T-cell (primary cell): ENCODE results near the gene GPHN. TPM values are rescaled to one million over a fixed set of nuclear protein-coding genes. Genes with fewer than 3 reads are reported as not detected.

Source experiments
- ATAC-seq, 4 experiments: fragments of 200-7000 bp in 3 of 4; fragments of 150-1000 bp in 1 of 4; cut with Tn5 transposase; replicated peaks in 1 of 4; 1 replicate in 3 of 4; 2 replicates in 1 of 4; pipeline ENCODE4 v1.10.0; 2021; ENCODE audit warnings: moderate library complexity in 3 of 4, mild to moderate bottlenecking in 2 of 4, moderate number of reproducible peaks in 1 of 4
- CTCF ChIA-PET, 2 donors: fragments of 300-600 bp; sonication (Branson Sonifier 250); formaldehyde crosslinking; loops; one replicate each; lab custom pipeline; 2022; ENCODE audit warnings: antibody characterized with exemption in 2 of 2; lab: Charles Lee
- POLR2A ChIA-PET, 2 donors: fragments of 300-600 bp; sonication (Branson Sonifier 250); formaldehyde crosslinking; loops; one replicate each; lab custom pipeline; 2022; ENCODE audit warnings: antibody characterized with exemption in 2 of 2; lab: Charles Lee
- DNase-seq, 35 experiments: peaks; one replicate each; pipeline versions ENCODE4 v3.0.0 to v3.0.0-alpha.2; 2013 to 2023
- H3K27ac ChIP-seq: one replicate; pipeline ENCODE4 v1.5.1; 2013; ENCODE audit warnings: low read length
- H3K27me3 ChIP-seq, 2 experiments: replicated peaks in 1 of 2; 1 replicate in 1 of 2; 2 replicates in 1 of 2; pipeline versions ENCODE4 v1.6.1 to v1.7.0; 2013; ENCODE audit warnings: low read length in 1 of 2, mixed read lengths in 1 of 2; ENCODE audit not compliant: control insufficient read depth in 2 of 2, insufficient read depth in 2 of 2; ENCODE audit errors: extremely low read depth in 1 of 2
- H3K36me3 ChIP-seq, 2 donors: 1 replicate in 1 of 2; 2 replicates in 1 of 2; pipeline versions ENCODE4 v1.6.1 to v1.7.0; 2013; ENCODE audit warnings: low read length in 1 of 2; ENCODE audit not compliant: control insufficient read depth in 2 of 2, insufficient read depth in 1 of 2; ENCODE audit errors: extremely low read depth in 1 of 2
- H3K4me1 ChIP-seq, 2 experiments: 1 replicate in 1 of 2; 2 replicates in 1 of 2; pipeline versions ENCODE4 v1.6.1 to v1.7.0; 2013; ENCODE audit warnings: low read length in 2 of 2, mixed read lengths in 1 of 2; ENCODE audit not compliant: insufficient read depth in 2 of 2, control insufficient read depth in 1 of 2; ENCODE audit errors: extremely low read depth in 1 of 2
- H3K4me3 ChIP-seq, 2 donors: 1 replicate in 1 of 2; 2 replicates in 1 of 2; pipeline versions ENCODE4 v1.5.1 to v1.7.0; 2013; ENCODE audit warnings: mild to moderate bottlenecking in 2 of 2, low read length in 1 of 2, moderate library complexity in 1 of 2; ENCODE audit not compliant: control insufficient read depth in 1 of 2; ENCODE audit errors: extremely low read depth in 1 of 2
- H3K9me3 ChIP-seq: 2 replicates; pipeline ENCODE4 v1.7.0; 2013
- H3K27ac Mint-ChIP-seq, 2 donors: one replicate each; pipeline ENCODE4 v1.8.0; 2020 to 2021; ENCODE audit warnings: mild to moderate bottlenecking in 2 of 2, mixed read lengths in 2 of 2
- H3K27me3 Mint-ChIP-seq, 2 donors: one replicate each; pipeline ENCODE4 v1.8.0; 2021 to 2022; ENCODE audit warnings: mixed read lengths in 2 of 2
- H3K36me3 Mint-ChIP-seq: one replicate; pipeline ENCODE4 v1.8.0; 2021; ENCODE audit warnings: mixed read lengths
- H3K4me1 Mint-ChIP-seq, 3 donors: one replicate each; pipeline ENCODE4 v1.8.0; 2020 to 2022; ENCODE audit warnings: mixed read lengths in 3 of 3, mild to moderate bottlenecking in 1 of 3
- H3K4me3 Mint-ChIP-seq, 3 donors: one replicate each; pipeline ENCODE4 v1.8.0; 2020 to 2022; ENCODE audit warnings: mild to moderate bottlenecking in 3 of 3, mixed read lengths in 3 of 3, moderate library complexity in 3 of 3
- H3K9me3 Mint-ChIP-seq, 3 donors: one replicate each; pipeline ENCODE4 v1.8.0; 2020 to 2022; ENCODE audit warnings: mixed read lengths in 3 of 3
- WGBS: methylation state at CpG from one replicate; pipeline ENCODE4 v1.1.5; 2013; ENCODE audit warnings: missing lambda C conversion rate; ENCODE audit not compliant: insufficient coverage; 5-methylcytosine and 5-hydroxymethylcytosine counted together
- total RNA-seq, 35 experiments: library from RNA in 6 of 35; stranded (reverse) in 6 of 35; fragments of 120-200 nt in 1 of 35; gene quantifications; one replicate each; pipeline versions ENCODE4 v1.2.1 to v1.2.4 and lab custom pipeline; 2013 to 2026

Gene GPHN
- total RNA-seq, 5 donors from 2014 or later (not counting 1 experiment from before 2014, with no cell fraction given): 13.9 to 21.1 (median 14.4) TPM

DNA sequence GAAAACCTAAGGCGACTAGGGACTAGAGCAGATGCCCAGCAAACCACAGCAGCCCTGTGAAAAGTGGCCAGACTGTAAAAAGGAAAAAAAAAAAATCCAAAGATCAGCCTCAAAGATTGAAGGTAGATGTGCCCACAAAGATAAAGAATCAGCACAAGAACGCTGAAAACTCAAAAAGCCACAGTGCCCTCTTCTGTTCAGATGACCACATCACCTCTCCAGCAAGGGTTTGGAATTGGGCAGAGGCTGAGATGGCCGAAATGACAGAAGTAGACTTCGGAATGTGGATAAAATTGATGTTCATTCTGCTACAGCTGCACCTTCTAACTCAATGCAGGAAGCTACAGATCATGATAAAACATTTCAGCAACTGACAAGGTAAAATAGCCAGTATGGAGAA, 154.4 kb downstream of the GPHN start:
- H3K9me3 Mint-ChIP-seq: peaks cover 20 to 47% (median 30%) of the 10 kb centered on the region in 3 donors
- DNase-seq: peak in 1 of 35 experiments; percentile 2
- H3K36me3 ChIP-seq: no peaks in the 10 kb centered on the region
- H3K4me3 ChIP-seq: no peak overlapping the region
- no CpG with 5 or more reads among the region's 4 CpGs for WGBS
- no peaks in the 10 kb centered on the region for H3K27me3 Mint-ChIP-seq
- peaks cover 2% of the 10 kb centered on the region for H3K9me3 ChIP-seq
- no peaks in the 10 kb centered on the region for H3K4me1 ChIP-seq
- H3K27ac Mint-ChIP-seq: no peak overlapping the region
- H3K27ac ChIP-seq: no peak overlapping the region
- no peaks in the 10 kb centered on the region for H3K27me3 ChIP-seq
- H3K36me3 Mint-ChIP-seq: peaks cover 7% of the 10 kb centered on the region
- no peak for ATAC-seq
- H3K4me3 Mint-ChIP-seq: no peak overlapping the region
- CTCF ChIA-PET: no interaction called here
- POLR2A ChIA-PET: no interaction called here
- H3K4me1 Mint-ChIP-seq: peaks cover 0 to 6% (median 0%) of the 10 kb centered on the region in 3 donors

DNA sequence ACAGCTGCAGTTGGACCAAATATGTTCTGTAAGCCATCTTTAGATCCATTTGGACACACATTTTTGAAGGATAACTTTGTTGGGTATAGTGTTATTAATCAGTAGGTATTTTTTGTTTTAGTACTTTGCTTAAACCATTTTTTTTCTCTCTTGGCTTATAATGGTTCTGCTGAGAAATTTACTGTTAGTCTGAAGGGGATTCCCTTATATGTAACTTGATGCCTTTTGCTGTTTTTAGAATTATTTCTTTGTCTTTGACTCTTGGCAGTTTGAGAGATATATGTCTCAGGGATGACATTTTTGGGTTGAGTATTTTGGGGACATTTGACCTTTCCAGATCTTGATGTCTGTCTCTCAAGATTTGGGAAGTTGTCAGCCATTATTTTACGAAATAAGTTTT, 169.8 kb downstream of the GPHN start:
- Histone ChIP-seq H3K4me3 (no peak overlapping the region), H3K27ac (no peak overlapping the region), H3K4me1 (no peaks in the 10 kb centered on the region), H3K9me3 (peaks cover 13% of the 10 kb centered on the region), H3K27me3 (no peaks in the 10 kb centered on the region), H3K36me3 (no peaks in the 10 kb centered on the region)
- no peak overlapping the region for H3K4me3 Mint-ChIP-seq
- DNase-seq (no peak), ATAC-seq (no peak)
- H3K4me1 Mint-ChIP-seq: peaks cover 0 to 4% (median 3%) of the 10 kb centered on the region in 3 donors
- ChIA-PET POLR2A (no interaction called here), CTCF (interaction anchor here in 1 of 2 donors (0.7 kb wide), 1 partner anchor 463 kb away, joined by 4 read pairs; no protein-coding TSS in a partner anchor)
- no peaks in the 10 kb centered on the region for H3K27me3 Mint-ChIP-seq
- H3K36me3 Mint-ChIP-seq: peaks cover 37% of the 10 kb centered on the region
- WGBS: no CpG with 5 or more reads among the region's 1 CpG
- peaks cover 14 to 63% (median 48%) of the 10 kb centered on the region in 3 donors for H3K9me3 Mint-ChIP-seq
- no peak overlapping the region for H3K27ac Mint-ChIP-seq

DNA sequence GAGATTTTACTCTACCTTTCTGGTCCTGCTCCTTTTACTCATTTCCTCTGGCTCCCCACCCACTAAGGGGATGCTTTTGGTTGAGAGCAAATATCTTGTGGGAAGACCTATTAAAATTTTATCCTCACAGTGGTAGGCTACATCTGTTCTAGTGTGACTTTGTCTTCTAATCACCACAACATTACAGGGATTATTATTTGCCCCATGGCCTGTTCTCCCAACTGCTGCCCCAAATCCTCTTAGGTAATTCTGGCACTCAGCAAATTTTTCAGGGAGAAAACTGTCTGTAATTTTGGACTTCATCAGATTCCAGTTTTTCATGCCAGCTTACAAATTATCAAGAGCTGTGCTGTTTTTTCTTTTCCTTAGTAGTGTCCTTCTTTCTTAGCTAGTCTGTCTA, 172.3 kb downstream of the GPHN start:
- no peaks in the 10 kb centered on the region for H3K27me3 Mint-ChIP-seq
- no peak overlapping the region for H3K4me3 ChIP-seq
- H3K9me3 Mint-ChIP-seq: peaks cover 9 to 62% (median 36%) of the 10 kb centered on the region in 3 donors
- CTCF ChIA-PET: no interaction called here
- H3K27ac ChIP-seq: no peak overlapping the region
- H3K36me3 ChIP-seq: no peaks in the 10 kb centered on the region
- H3K36me3 Mint-ChIP-seq: peaks cover 44% of the 10 kb centered on the region
- POLR2A ChIA-PET: no interaction called here
- H3K4me1 ChIP-seq: no peaks in the 10 kb centered on the region
- no peak for DNase-seq
- no peaks in the 10 kb centered on the region for H3K27me3 ChIP-seq
- H3K9me3 ChIP-seq: peaks cover 13% of the 10 kb centered on the region
- H3K27ac Mint-ChIP-seq: no peak overlapping the region
- peaks cover 0 to 4% (median 0%) of the 10 kb centered on the region in 3 donors for H3K4me1 Mint-ChIP-seq
- H3K4me3 Mint-ChIP-seq: no peak overlapping the region
- ATAC-seq: no peak

DNA sequence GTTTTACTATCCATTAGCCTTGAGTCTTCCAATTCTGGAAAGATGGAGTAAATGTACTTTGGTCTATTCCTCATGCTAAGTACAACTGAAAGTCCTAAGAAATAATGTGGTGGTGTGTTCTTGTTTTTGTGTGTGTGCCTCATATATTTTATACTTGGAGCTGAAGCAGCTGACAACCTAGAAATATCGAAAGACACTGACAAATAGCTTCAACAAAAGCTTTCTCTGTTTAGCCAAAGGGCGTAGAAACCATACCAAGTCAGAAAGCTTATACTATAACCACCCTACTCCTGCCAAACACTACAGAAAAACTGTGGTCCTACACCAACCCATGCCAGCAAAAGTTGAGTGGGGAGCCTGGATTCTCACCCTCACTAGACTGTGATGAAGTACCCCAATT, 188.4 kb downstream of the GPHN start:
- WGBS: 100% methylated on average over 2 of the region's 2 CpGs
- CTCF ChIA-PET: no interaction called here

GRCh38 chr14:66698503-66698902, 190.6 kb downstream of the GPHN start:
- Mint-ChIP-seq H3K9me3 (peaks cover 4 to 15% (median 13%) of the 10 kb centered on the region in 3 donors), H3K4me3 (no peak overlapping the region), H3K27me3 (no peaks in the 10 kb centered on the region), H3K27ac (no peak overlapping the region), H3K4me1 (no peaks in the 10 kb centered on the region), H3K36me3 (peaks cover 20% of the 10 kb centered on the region)
- H3K27me3 ChIP-seq: no peaks in the 10 kb centered on the region
- no peaks in the 10 kb centered on the region for H3K4me1 ChIP-seq
- H3K27ac ChIP-seq: no peak overlapping the region
- POLR2A ChIA-PET: no interaction called here
- no peaks in the 10 kb centered on the region for H3K9me3 ChIP-seq
- no CpG with 5 or more reads among the region's 2 CpGs for WGBS
- H3K4me3 ChIP-seq: no peak overlapping the region
- CTCF ChIA-PET: no interaction called here
- ATAC-seq (no peak), DNase-seq (no peak)
- no peaks in the 10 kb centered on the region for H3K36me3 ChIP-seq

More for the DNA sequence above, 188.4 kb downstream of the GPHN start:
- peaks cover 21% of the 10 kb centered on the region for H3K36me3 Mint-ChIP-seq
- no peaks in the 10 kb centered on the region for H3K9me3 ChIP-seq
- peaks cover 2 to 3% (median 3%) of the 10 kb centered on the region in 3 donors for H3K9me3 Mint-ChIP-seq
- no peaks in the 10 kb centered on the region for H3K4me1 ChIP-seq
- POLR2A ChIA-PET: no interaction called here
- no peaks in the 10 kb centered on the region for H3K36me3 ChIP-seq
- H3K4me1 Mint-ChIP-seq: no peaks in the 10 kb centered on the region
- no peaks in the 10 kb centered on the region for H3K27me3 Mint-ChIP-seq
- H3K4me3 Mint-ChIP-seq: no peak overlapping the region
- no peak overlapping the region for H3K27ac ChIP-seq
- H3K27me3 ChIP-seq: no peaks in the 10 kb centered on the region
- H3K4me3 ChIP-seq: no peak overlapping the region
- DNase-seq (no peak), ATAC-seq (no peak)
- H3K27ac Mint-ChIP-seq: no peak overlapping the region

DNA sequence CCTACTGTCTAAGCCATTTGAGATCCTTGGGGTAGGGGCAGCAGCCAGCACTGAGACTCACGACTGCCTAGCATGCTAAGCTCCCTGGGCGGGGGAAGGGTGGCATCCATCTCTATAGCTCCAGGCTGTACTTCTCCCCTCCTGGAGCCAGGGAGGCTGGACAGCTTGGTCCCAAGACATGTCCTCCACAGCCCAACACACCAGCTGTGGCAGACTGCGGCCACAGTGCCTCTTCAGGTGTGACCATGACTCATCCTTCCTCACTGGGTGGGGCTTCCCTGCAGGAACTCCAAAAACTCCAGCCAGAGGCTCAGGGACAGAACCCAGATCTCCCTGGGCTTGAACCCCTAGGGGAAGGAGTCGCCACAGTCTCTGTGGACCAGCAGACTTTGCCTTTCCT, 193.9 kb downstream of the GPHN start:
- ChIA-PET CTCF (no interaction called here), POLR2A (no interaction called here)
- DNase-seq: no peak
- Histone ChIP-seq H3K36me3 (no peaks in the 10 kb centered on the region), H3K27me3 (no peaks in the 10 kb centered on the region), H3K4me3 (no peak overlapping the region), H3K27ac (no peak overlapping the region), H3K4me1 (no peaks in the 10 kb centered on the region), H3K9me3 (no peaks in the 10 kb centered on the region)
- no peak for ATAC-seq
- Mint-ChIP-seq H3K27ac (no peak overlapping the region), H3K27me3 (no peaks in the 10 kb centered on the region), H3K4me1 (no peaks in the 10 kb centered on the region), H3K4me3 (no peak overlapping the region), H3K9me3 (peaks cover 26 to 40% (median 29%) of the 10 kb centered on the region in 3 donors), H3K36me3 (peaks cover 7% of the 10 kb centered on the region)
- WGBS: 95% methylated on average over 2 of the region's 4 CpGs

GRCh38 chr14:66708267-66708666, 200.3 kb downstream of the GPHN start:
- ChIA-PET CTCF (no interaction called here), POLR2A (interaction anchor here (0.6 kb wide), 2 partner anchors 33 to 603 kb away, joined by 3 read pairs; no protein-coding TSS in a partner anchor)
- Mint-ChIP-seq H3K36me3 (peaks cover 11% of the 10 kb centered on the region), H3K27ac (no peak overlapping the region), H3K4me3 (no peak overlapping the region), H3K9me3 (peaks cover 14 to 43% (median 28%) of the 10 kb centered on the region in 3 donors), H3K4me1 (peaks cover 0 to 2% (median 0%) of the 10 kb centered on the region in 3 donors), H3K27me3 (no peaks in the 10 kb centered on the region)
- no peaks in the 10 kb centered on the region for H3K36me3 ChIP-seq
- no peaks in the 10 kb centered on the region for H3K9me3 ChIP-seq
- ATAC-seq (no peak), DNase-seq (no peak)
- no peaks in the 10 kb centered on the region for H3K27me3 ChIP-seq
- H3K27ac ChIP-seq: no peak overlapping the region
- no peak overlapping the region for H3K4me3 ChIP-seq
- no peaks in the 10 kb centered on the region for H3K4me1 ChIP-seq
